Stimulated activated CD8-positive, alpha-beta memory T cell treated with anti-CD3 and anti-CD28 coated beads, Interleukin-15, amount 100 ng/mL, for 1 hour (primary cell): ENCODE measurements around the gene LIN52.
"Not testable (repeated sequence)": the region's sequence is repeated elsewhere in the genome, so short reads cannot be mapped to it uniquely, and the experiment has no call there.

Experiments
- DNase-seq: peaks from one replicate; pipeline ENCODE4 v3.0.0-alpha.2; 2020; ENCODE audit warnings: low read depth

LIN52 gene

GRCh38 chr14:74109369-74109768 lies 24.6 kb downstream of the LIN52 start:
- no peak for DNase-seq

GRCh38 chr14:74111395-74112216 lies 26.9 kb downstream of the LIN52 start:
- not testable (repeated sequence) for DNase-seq

GRCh38 chr14:74125487-74125886 lies 40.7 kb downstream of the LIN52 start:
- not testable (repeated sequence) for DNase-seq

- DNase-seq: no peak
Measured at GRCh38 chr14:74126315-74127013, 41.7 kb downstream of the LIN52 start.

GRCh38 chr14:74127634-74128033 lies 42.9 kb downstream of the LIN52 start:
- DNase-seq: no peak

GRCh38 chr14:74133833-74134481 lies 49.2 kb downstream of the LIN52 start:
- no peak for DNase-seq

GRCh38 chr14:74134484-74134883 lies 49.7 kb downstream of the LIN52 start:
- DNase-seq: no peak

- no peak for DNase-seq
Measured at GRCh38 chr14:74135426-74135825, 50.7 kb downstream of the LIN52 start.

- no peak for DNase-seq
Measured at GRCh38 chr14:74140374-74140850, 55.7 kb downstream of the LIN52 start.

GRCh38 chr14:74141703-74142102 lies 56.9 kb downstream of the LIN52 start:
- DNase-seq: no peak

- DNase-seq: no peak
Measured at GRCh38 chr14:74142523-74142922, 57.8 kb downstream of the LIN52 start.

GRCh38 chr14:74144789-74145188 lies 60.0 kb downstream of the LIN52 start:
- no peak for DNase-seq

- no peak for DNase-seq
Measured at GRCh38 chr14:74147571-74147970, 62.8 kb downstream of the LIN52 start.

GRCh38 chr14:74148705-74149104 lies 63.9 kb downstream of the LIN52 start:
- no peak for DNase-seq

GRCh38 chr14:74155287-74155686 lies 70.5 kb downstream of the LIN52 start:
- DNase-seq: no peak

- no peak for DNase-seq
Measured at GRCh38 chr14:74155749-74156148, 71.0 kb downstream of the LIN52 start.

- DNase-seq: no peak
Measured at GRCh38 chr14:74160763-74161162, 76.0 kb downstream of the LIN52 start.

GRCh38 chr14:74161526-74162158 lies 76.9 kb downstream of the LIN52 start:
- no peak for DNase-seq

GRCh38 chr14:74169906-74170305 lies 85.2 kb downstream of the LIN52 start:
- no peak for DNase-seq

- DNase-seq: no peak
Measured at GRCh38 chr14:74176400-74176793, 91.6 kb downstream of the LIN52 start.

GRCh38 chr14:74179856-74180255 lies 95.1 kb downstream of the LIN52 start:
- no peak for DNase-seq

- DNase-seq: no peak
Measured at GRCh38 chr14:74190927-74191575, 106.3 kb downstream of the LIN52 start.
